Measurements from ENCODE around the gene CCSER1.

The CCSER1 gene

DNA sequence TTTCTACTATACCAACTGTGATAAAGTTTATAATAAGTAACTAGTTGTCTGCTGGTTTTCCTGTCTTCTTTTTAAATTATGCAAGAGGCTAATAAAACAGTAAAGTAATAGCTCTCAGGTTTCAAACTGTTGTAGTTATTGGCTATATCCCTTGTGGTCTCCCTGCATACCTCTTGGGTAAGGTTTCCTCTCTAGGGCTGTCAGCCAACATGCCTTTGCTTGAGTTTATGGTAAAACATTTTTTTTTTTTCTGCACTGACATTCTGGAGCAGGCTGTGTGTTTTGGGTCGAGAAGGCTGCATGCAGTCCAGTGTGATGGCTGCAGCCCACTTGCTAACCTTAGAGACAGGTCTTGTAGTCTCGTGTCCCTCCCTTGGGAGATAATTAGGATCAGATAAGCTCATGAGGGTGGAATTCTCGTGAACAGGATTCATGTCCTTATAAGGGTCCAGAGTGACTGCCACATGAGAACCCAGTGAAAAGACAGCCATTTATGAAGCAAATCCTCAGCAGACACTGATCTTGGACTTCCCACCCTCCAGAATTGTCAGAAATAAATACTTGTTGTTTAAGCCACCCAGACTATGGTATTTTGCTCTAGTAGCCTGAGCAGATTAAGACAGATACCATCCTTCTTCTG lies 831.2 kb downstream of the CCSER1 start:
- peak; percentile 85 for DNase-seq (ENCODE audit: low spot score)

GRCh38 chr4:90960433-90960832 lies 833.2 kb downstream of the CCSER1 start:
- DNase-seq (ENCODE audit: low spot score): no peak

DNA sequence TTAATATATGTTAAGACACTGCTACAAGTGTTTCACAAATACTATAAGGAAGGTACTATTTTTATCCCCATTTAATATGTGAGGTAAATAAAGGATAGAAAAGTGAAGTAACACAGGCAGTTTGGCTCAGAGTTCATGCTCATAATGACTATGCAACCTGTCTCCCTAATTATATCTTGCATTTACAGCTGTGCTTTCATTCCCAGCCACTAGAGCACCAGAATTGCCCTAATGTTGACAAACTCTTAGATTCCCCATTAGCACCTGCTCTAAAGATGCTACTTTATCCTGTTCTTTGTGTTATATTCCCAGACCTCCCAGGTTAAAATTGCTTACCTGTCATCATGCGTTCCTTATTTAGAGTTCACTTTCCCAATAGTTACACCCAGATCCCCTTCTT lies 833.6 kb downstream of the CCSER1 start:
- no peak for DNase-seq (ENCODE audit: low spot score)

DNA sequence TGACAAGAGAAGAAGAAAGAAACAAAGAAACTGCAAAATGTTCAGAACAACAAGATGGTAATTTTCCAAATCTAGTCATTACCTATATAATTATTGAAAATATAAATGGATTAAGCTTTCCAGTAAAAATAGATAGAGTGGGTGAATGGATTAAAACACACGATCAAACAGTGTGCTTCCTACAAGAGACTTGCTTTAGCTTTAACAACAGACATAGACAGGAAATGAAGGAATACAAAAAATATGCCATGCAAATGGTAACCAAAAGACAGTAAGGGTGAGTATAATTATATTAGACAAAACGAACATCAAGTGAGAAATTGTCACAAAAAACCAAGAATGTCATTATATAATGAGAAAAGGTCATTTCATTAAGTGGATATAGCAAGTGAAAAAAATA lies 842.8 kb downstream of the CCSER1 start:
- DNase-seq (ENCODE audit: low spot score): no peak

GRCh38 chr4:90977726-90978125 lies 850.5 kb downstream of the CCSER1 start:
- DNase-seq (ENCODE audit: low spot score): no peak

DNA sequence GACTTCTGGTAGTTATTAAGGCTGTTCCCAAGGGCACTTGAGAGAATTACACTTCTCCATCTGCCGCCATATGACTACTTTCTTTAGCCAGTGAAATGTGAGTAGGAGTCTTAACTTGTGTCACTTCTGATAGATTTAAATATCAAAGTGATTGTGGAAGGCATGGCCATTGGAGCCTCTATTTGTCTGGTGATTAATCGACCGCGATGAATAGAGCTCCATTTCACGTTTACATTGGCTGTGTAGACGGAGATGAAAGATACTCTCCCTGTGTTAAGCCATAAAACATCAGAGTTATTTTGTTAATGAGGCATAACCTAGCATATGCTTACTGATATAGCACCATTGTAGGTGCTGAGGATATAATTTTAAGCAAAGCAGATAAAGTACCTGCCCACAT lies 852.4 kb downstream of the CCSER1 start:
- DNase-seq (ENCODE audit: low spot score): no peak

DNA sequence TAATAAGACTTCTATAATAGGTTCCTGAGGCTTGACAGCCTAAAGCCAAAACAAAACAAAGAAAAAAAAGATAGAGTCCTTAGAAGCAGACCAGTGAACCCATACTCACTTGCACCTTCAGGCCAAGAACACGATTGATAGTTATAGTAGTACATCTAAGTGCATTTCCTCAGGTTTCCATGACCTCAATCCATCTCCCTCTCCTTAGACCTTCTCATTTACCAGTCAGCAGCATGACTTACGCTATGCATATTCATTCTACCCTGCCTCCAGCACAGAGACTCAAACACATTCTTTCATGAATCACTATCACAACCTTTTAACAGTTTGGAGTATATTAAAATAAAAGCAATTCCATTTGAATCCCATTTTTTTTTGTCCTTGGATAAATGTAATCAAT lies 855.6 kb downstream of the CCSER1 start:
- peak; percentile 6 for DNase-seq (ENCODE audit: low spot score)

- no peak for DNase-seq (ENCODE audit: low spot score)
These were observed 863.1 kb downstream of the CCSER1 start for GRCh38 chr4:90990284-90990683.

GRCh38 chr4:90992213-90992612 lies 865.0 kb downstream of the CCSER1 start:
- DNase-seq (ENCODE audit: low spot score): no peak

GRCh38 chr4:90994851-90995574 lies 867.8 kb downstream of the CCSER1 start:
- no peak for DNase-seq (ENCODE audit: low spot score)

DNA sequence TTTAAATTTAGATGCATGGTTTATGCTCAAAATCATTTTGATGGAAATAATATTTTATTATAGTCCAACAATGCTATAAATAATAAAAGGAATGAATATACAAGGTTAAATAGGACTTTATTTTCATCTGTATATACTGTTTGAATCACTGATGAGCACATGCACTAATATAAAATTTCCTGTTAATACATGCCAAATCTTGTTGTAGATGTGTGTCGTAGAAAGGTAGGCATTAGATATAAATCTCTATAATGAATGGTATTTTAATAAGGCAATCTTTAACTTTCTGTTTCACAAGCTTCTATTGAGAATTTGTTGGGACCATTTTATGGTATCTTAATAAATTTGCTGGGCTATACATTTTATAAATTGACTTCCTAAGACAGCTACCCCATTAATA lies 868.8 kb downstream of the CCSER1 start:
- DNase-seq (ENCODE audit: low spot score): no peak

- DNase-seq (ENCODE audit: low spot score): no peak
These were observed 869.6 kb downstream of the CCSER1 start for GRCh38 chr4:90996813-90997212.

DNA sequence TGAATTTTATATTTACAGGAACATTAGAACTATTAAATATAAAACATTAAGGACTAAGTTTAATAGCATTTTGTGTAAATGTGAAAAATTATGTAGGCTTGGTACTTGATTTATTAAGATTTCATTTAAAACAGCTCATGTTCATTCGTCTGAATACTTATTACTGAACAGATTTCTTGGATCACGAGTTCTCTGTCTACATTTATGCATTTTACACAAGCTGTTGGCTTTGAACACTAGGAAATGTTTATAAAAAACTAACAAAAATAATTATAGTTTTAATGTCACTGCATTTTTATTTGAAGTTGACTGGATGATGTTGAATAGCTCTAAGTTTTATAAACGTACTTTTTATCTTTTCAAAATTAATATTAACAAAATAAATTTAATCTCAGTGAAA lies 888.7 kb downstream of the CCSER1 start:
- DNase-seq (ENCODE audit: low spot score): no peak

DNA sequence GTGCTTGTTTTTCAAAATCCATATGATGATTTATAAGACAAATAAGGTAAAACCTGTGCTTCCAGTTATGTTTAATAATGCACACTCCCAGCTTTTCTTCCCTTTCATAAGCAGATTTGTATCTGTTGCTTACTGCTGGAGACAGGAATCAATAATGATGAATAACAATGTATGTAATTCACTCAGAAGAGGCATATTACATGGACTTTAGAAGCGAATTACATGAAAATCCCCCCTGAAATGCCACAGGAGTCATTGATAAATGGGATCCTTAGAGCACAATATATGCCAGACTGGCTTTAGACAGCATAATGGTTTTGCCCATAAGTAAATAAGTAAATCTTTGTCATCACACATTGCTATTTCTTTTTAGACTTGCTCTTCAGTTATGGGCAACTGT lies 892.3 kb downstream of the CCSER1 start:
- no peak for DNase-seq (ENCODE audit: low spot score)

DNA sequence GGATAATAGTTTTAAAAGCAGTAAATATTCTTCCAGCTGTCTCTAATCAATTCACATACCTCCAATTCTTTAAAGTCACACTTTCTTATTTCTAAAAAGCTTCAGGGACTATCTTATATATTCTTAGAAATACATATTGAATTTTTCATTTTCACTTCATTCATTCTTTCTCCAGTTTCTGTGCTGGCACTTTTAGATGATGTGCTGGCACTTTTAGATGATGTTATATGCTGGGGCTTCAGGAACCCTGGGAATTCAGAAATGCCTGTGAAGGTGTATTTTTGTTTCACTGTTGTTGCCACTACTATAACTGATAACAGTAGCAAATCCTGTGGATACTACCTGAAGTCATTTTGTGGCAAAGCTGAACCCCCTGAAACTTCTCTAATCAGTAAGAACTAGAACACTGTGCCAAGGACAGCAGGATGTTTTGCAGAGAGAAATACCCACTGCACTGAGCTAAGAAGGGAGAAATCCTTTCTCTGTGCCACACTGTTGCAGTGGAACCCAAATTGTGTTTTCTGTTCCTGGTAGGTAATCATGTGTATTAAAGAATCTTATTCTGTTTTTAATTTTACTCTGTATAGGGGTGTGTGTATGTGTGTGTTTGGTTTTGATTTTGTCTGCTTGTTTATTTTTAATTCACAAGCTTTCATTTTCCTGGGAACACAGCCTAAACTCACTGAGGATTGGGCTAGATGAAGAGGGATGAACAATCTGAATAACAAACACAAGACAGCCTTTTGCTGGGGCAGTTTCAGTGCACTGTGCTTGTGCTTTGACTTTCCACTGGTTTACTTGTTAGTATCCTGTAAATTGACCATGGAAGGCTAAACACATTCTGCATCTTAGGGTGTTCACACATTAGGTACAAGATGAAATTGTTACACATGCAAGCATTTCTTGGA lies 898.3 kb downstream of the CCSER1 start:
- DNase-seq (ENCODE audit: low spot score): no peak

DNA sequence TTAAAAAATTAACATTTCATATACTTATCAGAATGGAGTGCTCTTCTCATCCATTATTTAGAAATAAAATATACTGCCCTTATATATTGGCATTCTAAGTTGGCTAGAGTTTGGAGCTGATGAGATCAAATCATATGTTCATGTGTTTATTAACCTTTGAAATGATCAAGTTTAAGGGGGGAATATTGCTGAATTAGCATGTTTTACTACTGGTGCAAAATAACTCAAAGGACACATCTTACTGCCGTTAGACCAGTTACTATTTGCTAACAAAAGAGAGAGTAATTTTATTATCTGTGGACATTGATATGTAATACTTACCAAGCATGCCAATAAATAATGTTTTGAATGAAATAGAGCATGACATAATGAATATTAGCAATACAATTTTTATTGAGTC lies 901.0 kb downstream of the CCSER1 start:
- DNase-seq (ENCODE audit: low spot score): no peak

DNA sequence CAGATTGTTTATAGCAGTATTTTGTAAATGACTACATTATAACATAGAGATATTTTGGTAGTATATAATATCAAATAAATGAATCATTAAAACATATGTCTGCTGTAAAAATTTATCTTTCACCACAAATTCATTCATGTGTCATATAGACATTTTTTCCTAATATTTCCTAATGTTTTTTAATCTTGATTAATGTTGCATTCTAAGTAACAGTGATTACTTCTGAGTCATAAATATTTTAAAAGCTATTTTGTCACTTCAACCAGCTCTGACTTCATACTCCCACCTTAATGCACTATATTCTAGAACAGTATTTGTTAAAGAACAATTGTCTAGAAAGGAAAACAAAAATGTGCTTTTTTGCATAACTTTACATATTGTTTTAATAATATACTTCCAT lies 904.6 kb downstream of the CCSER1 start:
- DNase-seq (ENCODE audit: low spot score): no peak

DNA sequence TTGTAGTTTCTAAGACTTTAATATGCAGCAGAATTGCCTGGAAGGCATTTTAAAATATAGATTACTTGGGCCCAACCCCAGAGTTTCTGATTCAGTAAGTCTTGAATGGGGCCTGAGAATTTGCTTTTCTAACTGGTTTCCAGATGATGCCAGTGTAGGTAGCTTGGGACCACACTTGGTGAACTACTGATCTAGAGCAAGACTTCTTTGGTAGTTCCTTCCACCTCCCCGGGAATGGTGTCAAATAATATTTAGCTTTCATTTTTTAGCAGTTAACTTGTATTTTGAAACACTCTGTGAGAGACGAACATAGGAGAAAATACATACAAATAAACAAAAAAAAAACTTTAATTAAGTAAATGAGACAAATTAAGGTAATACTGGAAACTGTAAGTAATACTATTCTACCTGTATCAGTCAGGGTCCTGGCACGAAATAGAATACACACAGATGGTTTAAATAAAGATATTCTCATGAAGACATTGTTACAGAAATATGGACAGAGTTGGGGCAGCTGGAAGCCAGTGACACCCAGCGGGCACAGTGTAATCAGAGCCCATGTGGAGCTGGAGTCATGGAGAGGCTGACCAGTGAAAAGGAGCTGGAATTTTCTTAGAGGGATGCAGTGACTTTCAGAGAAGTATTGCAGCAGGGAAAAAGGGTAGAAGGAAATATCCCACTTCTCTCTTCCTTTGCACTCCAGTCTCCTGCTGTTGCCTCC lies 905.7 kb downstream of the CCSER1 start:
- no peak for DNase-seq (ENCODE audit: low spot score)

- no peak for DNase-seq (ENCODE audit: low spot score)
These were observed 908.1 kb downstream of the CCSER1 start for GRCh38 chr4:91035276-91035675.

DNA sequence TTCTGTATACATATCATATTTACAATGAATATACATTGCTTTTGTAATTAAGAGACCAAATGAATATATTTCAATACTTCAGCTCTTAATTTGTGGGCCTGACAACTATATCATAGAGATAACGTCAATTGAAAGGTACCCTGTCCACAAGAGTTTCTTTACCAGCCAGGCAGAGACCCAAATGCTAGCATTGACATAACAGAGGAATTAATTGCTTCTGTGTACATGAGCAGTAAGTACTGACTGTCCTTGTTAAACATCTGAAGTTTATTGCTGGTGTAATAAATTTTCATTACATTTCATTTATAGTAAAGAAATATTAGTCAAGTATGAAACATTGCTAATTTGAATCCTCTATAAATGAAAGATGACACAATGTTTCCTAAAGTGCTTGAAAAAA lies 910.8 kb downstream of the CCSER1 start:
- no peak for DNase-seq (ENCODE audit: low spot score)

- DNase-seq (ENCODE audit: low spot score): no peak
These were observed 930.7 kb downstream of the CCSER1 start for GRCh38 chr4:91057871-91058270.

GRCh38 chr4:91058345-91058744 lies 931.2 kb downstream of the CCSER1 start:
- peak; percentile 19 for DNase-seq (ENCODE audit: low spot score)

Measured in kidney tubule cell (primary cell).